NCI-H2196 treated with DMSO at 0.1 percent for 48 hours (cell line): ENCODE measurements around the gene WDR41.

Source experiments
- DNase-seq: peaks from one replicate; lab custom pipeline; 2025; ENCODE audit not compliant: unreplicated experiment; lab: John Stamatoyannopoulos, UW

The WDR41 gene

GRCh38 chr5:77449277-77449676 lies 42.8 kb downstream of the WDR41 start:
- no peak for DNase-seq

GRCh38 chr5:77448831-77449230 lies 43.3 kb downstream of the WDR41 start:
- DNase-seq = no peak

GRCh38 chr5:77444356-77444755 lies 47.8 kb downstream of the WDR41 start:
- no peak for DNase-seq

- no peak for DNase-seq
These were observed 48.4 kb downstream of the WDR41 start for GRCh38 chr5:77443670-77444069.

- DNase-seq = no peak
These were observed 54.0 kb downstream of the WDR41 start for GRCh38 chr5:77438071-77438470.

GRCh38 chr5:77437194-77437593 lies 54.9 kb downstream of the WDR41 start:
- DNase-seq = peak; percentile 22

GRCh38 chr5:77431719-77432118 lies 60.4 kb downstream of the WDR41 start:
- DNase-seq = no peak

- no peak for DNase-seq
These were observed 60.8 kb downstream of the WDR41 start for GRCh38 chr5:77431286-77431685.

- DNase-seq = no peak
These were observed 61.4 kb downstream of the WDR41 start for GRCh38 chr5:77430726-77431125.

- no peak for DNase-seq
These were observed 63.6 kb downstream of the WDR41 start for GRCh38 chr5:77428526-77428925.

- no peak for DNase-seq
These were observed 64.1 kb downstream of the WDR41 start for GRCh38 chr5:77427998-77428397.

GRCh38 chr5:77426670-77427069 lies 65.4 kb downstream of the WDR41 start:
- DNase-seq = no peak

GRCh38 chr5:77425998-77426659 lies 66.0 kb downstream of the WDR41 start:
- DNase-seq = no peak

- DNase-seq = no peak
These were observed 66.7 kb downstream of the WDR41 start for GRCh38 chr5:77425420-77425819.

GRCh38 chr5:77424921-77425320 lies 67.2 kb downstream of the WDR41 start:
- no peak for DNase-seq

- no peak for DNase-seq
These were observed 68.9 kb downstream of the WDR41 start for GRCh38 chr5:77423022-77423750.

- DNase-seq = no peak
These were observed 71.2 kb downstream of the WDR41 start for GRCh38 chr5:77420940-77421339.

- no peak for DNase-seq
These were observed 72.2 kb downstream of the WDR41 start for GRCh38 chr5:77419644-77420582.

GRCh38 chr5:77418601-77419581 lies 73.2 kb downstream of the WDR41 start:
- DNase-seq = no peak

GRCh38 chr5:77418162-77418561 lies 74.0 kb downstream of the WDR41 start:
- DNase-seq = no peak
